Activated CD8-positive, alpha-beta T cell treated with anti-CD3 and anti-CD28 coated beads for 36 hours (primary cell): ENCODE measurements around the gene NRL. TPM values are rescaled to one million over a fixed set of nuclear protein-coding genes. Genes with fewer than 3 reads are reported as not detected.

Source experiments
- ATAC-seq: fragments of 200-7000 bp; cut with Tn5 transposase; one replicate; pipeline ENCODE4 v1.10.0; 2021; ENCODE audit warnings: mild to moderate bottlenecking, moderate library complexity
- CTCF ChIA-PET: fragments of 350-600 bp; sonication (Branson Sonifier 250); formaldehyde crosslinking; loops from one replicate; lab custom pipeline; 2021; ENCODE audit warnings: antibody characterized with exemption; lab: Charles Lee
- POLR2A ChIA-PET: fragments of 350-600 bp; sonication (Branson Sonifier 250); formaldehyde crosslinking; loops from one replicate; lab custom pipeline; 2021; ENCODE audit warnings: antibody characterized with exemption; lab: Charles Lee
- DNase-seq: peaks from one replicate; pipeline ENCODE4 v3.0.0-alpha.2; 2020
- H3K27ac Mint-ChIP-seq: one replicate; pipeline ENCODE4 v1.8.0; 2021; ENCODE audit warnings: mild to moderate bottlenecking, mixed read lengths
- H3K27me3 Mint-ChIP-seq: one replicate; pipeline ENCODE4 v1.8.0; 2021; ENCODE audit warnings: mixed read lengths
- H3K36me3 Mint-ChIP-seq: one replicate; pipeline ENCODE4 v1.8.0; 2021; ENCODE audit warnings: low read depth, mixed read lengths
- H3K4me1 Mint-ChIP-seq: one replicate; pipeline ENCODE4 v1.8.0; 2021; ENCODE audit warnings: low read depth, mixed read lengths
- H3K4me3 Mint-ChIP-seq: one replicate; pipeline ENCODE4 v1.8.0; 2021; ENCODE audit warnings: mild to moderate bottlenecking, moderate library complexity, mixed read lengths
- H3K9me3 Mint-ChIP-seq: one replicate; pipeline ENCODE4 v1.8.0; 2021; ENCODE audit warnings: mixed read lengths
- intact Hi-C: fragments of 100-400 bp; cut with micrococcal nuclease; formaldehyde crosslinking; loops from one replicate; pipeline ENCODE4 v1.10.0; 2022
- total RNA-seq, 2 experiments: library from RNA; stranded (reverse); gene quantifications; one replicate each; pipeline ENCODE4 v1.2.3, GENCODE V29; 2021
- TF ChIP-seq, protein P1 (sequence below): fragments of 200-600 bp; IDR thresholded peaks from one replicate; pipeline ENCODE4 v1.8.0; 2022; ENCODE audit warnings: antibody characterized with exemption, mild to moderate bottlenecking

Gene NRL
- total RNA-seq, 2 experiments from 2014 or later: 1.8 to 2.5 TPM

DNA sequence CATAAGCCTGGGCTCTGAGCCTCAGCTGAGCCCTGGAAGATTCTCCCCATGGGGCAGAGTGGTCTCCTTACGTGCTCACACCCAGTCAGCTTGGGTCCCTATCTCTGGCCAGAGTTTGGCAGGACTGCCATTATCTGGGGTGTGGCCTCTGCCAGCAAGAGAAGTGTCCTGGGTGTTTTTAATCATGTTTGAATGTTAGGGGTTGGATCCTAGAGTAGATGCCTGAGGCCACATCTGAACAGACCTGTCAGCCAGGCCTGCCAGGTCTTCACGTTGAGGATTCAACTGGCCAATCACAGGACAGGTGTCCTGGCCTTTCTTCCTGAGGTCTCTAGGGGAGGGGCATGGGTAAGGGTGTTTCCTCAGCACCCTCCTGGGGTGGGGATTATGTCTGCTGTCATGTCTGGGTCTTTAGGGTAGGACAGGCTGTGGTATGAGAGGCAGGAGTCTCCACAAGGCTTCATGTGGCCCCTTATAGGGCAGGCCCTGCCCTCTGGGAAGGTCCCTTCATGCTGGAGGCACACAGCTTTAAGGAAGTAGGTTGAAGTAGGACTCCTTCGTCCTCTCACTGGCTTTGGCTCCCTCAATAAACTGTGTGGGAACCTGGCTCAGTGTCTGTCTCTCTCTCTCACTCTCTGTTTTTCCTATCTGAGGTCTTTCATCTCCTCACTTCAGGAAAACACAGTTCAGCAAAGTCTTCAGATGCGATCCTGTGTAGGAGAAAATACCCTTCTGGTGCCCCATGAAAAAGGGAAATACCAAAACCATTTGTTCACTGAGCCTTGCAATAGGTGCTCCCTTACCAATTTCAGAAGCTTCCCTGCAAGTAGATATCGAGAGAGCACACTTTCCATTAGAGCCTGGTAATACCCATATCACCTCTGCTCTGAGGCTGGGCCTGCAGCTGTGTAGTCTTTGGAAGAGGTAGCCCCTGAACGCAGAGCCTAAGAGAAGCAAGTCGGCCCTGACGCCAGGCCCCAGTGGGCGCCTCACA, 9.0 kb upstream of the NRL start:
- ChIA-PET POLR2A (interaction anchor here (1.0 to 4.2 kb wide), 5 partner anchors 9 to 29 kb away, joined by 3 to 30 read pairs (median 3); partner anchors contain the start of genes PCK2 and PSME1), CTCF (interaction anchor here (0.7 kb wide), 1 partner anchor 9 kb away, joined by 3 read pairs; the partner anchor contains the start of genes DCAF11 and NRL)
- intact Hi-C loops: no loop called here
- TF ChIP-seq, protein P1, sequence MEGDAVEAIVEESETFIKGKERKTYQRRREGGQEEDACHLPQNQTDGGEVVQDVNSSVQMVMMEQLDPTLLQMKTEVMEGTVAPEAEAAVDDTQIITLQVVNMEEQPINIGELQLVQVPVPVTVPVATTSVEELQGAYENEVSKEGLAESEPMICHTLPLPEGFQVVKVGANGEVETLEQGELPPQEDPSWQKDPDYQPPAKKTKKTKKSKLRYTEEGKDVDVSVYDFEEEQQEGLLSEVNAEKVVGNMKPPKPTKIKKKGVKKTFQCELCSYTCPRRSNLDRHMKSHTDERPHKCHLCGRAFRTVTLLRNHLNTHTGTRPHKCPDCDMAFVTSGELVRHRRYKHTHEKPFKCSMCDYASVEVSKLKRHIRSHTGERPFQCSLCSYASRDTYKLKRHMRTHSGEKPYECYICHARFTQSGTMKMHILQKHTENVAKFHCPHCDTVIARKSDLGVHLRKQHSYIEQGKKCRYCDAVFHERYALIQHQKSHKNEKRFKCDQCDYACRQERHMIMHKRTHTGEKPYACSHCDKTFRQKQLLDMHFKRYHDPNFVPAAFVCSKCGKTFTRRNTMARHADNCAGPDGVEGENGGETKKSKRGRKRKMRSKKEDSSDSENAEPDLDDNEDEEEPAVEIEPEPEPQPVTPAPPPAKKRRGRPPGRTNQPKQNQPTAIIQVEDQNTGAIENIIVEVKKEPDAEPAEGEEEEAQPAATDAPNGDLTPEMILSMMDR: no peak
- Mint-ChIP-seq H3K36me3 (peaks cover 28% of the 10 kb centered on the region), H3K9me3 (no peaks in the 10 kb centered on the region), H3K27ac (peak overlapping the region; percentile 52), H3K4me3 (no peak overlapping the region), H3K27me3 (no peaks in the 10 kb centered on the region), H3K4me1 (no peaks in the 10 kb centered on the region)
- DNase-seq: no peak
- ATAC-seq: peak; percentile 61

DNA sequence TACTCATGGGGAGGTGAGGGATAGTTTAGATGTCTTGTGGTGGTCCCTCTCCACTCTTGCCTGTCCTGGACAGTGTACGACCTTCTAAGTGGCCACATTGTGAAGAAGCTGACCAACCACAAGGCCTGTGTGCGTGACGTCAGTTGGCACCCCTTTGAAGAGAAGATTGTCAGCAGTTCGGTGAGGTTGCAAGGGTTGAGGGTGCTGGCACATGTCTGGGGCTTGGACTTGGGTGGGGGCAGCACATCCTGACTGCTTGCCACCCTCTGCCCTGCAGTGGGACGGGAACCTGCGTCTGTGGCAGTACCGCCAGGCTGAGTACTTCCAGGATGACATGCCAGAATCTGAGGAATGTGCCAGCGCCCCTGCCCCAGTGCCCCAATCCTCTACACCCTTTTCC, 8.1 kb upstream of the NRL start:
- POLR2A ChIA-PET: interaction anchor here (1.0 to 4.2 kb wide), 3 partner anchors 13 to 28 kb away, joined by 3 to 30 read pairs (median 3); partner anchors contain the start of genes PCK2 and PSME1
- Mint-ChIP-seq H3K4me1 (no peaks in the 10 kb centered on the region), H3K27me3 (no peaks in the 10 kb centered on the region), H3K36me3 (peaks cover 36% of the 10 kb centered on the region), H3K9me3 (no peaks in the 10 kb centered on the region), H3K27ac (no peak overlapping the region), H3K4me3 (no peak overlapping the region)
- intact Hi-C loops: no loop called here
- DNase-seq (no peak), ATAC-seq (no peak)
- CTCF ChIA-PET: interaction anchor here (0.7 to 2.0 kb wide), 2 partner anchors 8 to 9 kb away, joined by 3 to 5 read pairs; partner anchors contain the start of genes DCAF11 and NRL
- TF ChIP-seq, protein P1: no peak

DNA sequence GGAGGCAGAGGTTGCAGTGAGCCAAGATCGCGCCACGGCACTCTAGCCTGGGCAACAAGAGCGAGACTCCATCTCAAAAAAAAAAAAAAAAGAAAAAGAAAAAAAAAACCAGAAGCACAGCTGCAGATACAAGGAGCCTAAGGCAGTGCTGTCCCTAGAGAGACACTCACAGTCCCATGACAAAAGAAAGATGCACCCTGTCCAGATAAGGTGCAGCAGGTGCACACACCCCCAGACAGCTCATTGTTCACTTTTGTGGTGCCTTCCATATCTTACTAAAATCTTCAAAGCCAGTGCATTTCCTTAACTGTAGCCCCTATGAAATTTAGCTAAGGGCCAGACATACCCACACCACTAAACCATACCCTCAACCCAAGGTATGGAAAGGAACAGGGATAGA, 7.7 kb upstream of the NRL start:
- ChIA-PET CTCF (interaction anchor here (0.7 to 2.0 kb wide), 3 partner anchors 10 to 15 kb away, joined by 3 to 5 read pairs (median 3); no protein-coding TSS in a partner anchor), POLR2A (interaction anchor here (0.7 to 1.1 kb wide), 5 partner anchors 8 to 34 kb away, joined by 3 to 5 read pairs (median 3); partner anchors contain the start of genes FITM1 and PCK2)
- ATAC-seq: no peak
- peaks cover 40% of the 10 kb centered on the region for H3K36me3 Mint-ChIP-seq
- intact Hi-C loops: no loop called here
- no peaks in the 10 kb centered on the region for H3K9me3 Mint-ChIP-seq
- no peaks in the 10 kb centered on the region for H3K27me3 Mint-ChIP-seq
- no peak overlapping the region for H3K27ac Mint-ChIP-seq
- TF ChIP-seq, protein P1: no peak
- no peaks in the 10 kb centered on the region for H3K4me1 Mint-ChIP-seq
- no peak overlapping the region for H3K4me3 Mint-ChIP-seq
- DNase-seq: no peak

DNA sequence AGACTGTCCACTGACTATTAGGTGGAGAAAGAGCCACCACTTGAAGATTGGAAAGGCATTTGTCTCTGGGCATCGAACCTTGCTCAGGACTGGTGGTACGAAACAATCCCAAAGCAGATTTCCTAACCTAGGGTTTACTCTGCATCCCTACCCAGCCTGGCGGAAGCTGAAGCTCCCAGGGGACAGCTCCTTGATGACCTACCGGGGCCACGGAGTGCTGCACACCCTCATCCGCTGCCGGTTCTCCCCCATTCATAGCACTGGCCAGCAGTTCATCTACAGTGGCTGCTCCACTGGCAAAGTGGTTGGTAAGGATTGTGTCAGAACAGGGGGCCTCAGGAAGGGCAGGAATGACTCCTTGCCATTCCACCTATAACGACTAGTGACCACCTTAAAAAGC, 6.5 kb upstream of the NRL start:
- Mint-ChIP-seq H3K4me1 (peaks cover 9% of the 10 kb centered on the region), H3K36me3 (peaks cover 45% of the 10 kb centered on the region), H3K4me3 (no peak overlapping the region), H3K27ac (no peak overlapping the region), H3K9me3 (no peaks in the 10 kb centered on the region), H3K27me3 (no peaks in the 10 kb centered on the region)
- TF ChIP-seq, protein P1: no peak
- POLR2A ChIA-PET: interaction anchor here (0.7 to 1.0 kb wide), 2 partner anchors 10 to 26 kb away, joined by 3 to 5 read pairs; partner anchors contain the start of genes FITM1 and RNF31
- DNase-seq (no peak), ATAC-seq (no peak)
- intact Hi-C loops: no loop called here
- CTCF ChIA-PET: interaction anchor here (1.2 to 2.0 kb wide), 4 partner anchors 11 to 63 kb away, joined by 3 to 5 read pairs (median 4); no protein-coding TSS in a partner anchor
